Measurements from ENCODE around the gene PER3. TPM values are rescaled to one million over a fixed set of nuclear protein-coding genes. Genes with fewer than 3 reads are reported as not detected.

Gene PER3
- total RNA-seq: 2.5 and 4.3 TPM in 2 replicates

DNA sequence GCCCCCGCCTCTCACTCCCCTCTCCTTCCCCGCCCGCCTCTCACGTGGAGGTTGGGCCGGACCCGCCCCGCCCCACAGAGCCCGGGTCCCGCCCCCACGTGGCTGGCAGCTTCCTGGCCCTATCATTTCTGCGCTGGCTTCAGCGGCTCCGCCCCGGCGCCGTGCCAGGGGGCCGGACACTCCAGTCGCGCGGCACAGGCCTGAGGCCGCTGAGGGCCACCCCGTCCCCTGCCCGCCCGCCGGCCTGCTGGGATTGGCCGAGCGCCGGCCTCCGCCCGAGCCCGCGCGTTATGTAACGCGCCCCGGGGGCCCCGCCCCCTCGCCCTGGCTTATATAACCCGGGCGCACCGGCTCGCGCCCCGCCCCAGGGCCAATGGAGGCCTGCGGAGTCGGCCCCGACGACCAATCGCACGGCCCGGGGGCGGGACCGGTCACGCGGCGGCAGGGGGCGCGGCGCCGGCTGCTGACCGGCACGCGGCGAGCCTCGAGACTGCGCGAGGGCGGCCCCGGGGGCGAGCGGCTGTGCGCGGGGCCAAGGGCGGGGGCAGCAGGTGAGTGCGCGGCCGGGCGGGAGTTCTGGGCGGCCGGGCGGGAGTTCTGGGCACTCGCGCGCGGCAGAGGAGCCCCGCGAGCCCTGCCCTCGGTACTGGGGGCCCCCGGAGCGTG lies at the start of gene PER3:
PER3 (plus strand) TSS at position 466 of the 666 bp plus-strand sequence. CDS start 587 bp downstream, outside the sequence.

DNA sequence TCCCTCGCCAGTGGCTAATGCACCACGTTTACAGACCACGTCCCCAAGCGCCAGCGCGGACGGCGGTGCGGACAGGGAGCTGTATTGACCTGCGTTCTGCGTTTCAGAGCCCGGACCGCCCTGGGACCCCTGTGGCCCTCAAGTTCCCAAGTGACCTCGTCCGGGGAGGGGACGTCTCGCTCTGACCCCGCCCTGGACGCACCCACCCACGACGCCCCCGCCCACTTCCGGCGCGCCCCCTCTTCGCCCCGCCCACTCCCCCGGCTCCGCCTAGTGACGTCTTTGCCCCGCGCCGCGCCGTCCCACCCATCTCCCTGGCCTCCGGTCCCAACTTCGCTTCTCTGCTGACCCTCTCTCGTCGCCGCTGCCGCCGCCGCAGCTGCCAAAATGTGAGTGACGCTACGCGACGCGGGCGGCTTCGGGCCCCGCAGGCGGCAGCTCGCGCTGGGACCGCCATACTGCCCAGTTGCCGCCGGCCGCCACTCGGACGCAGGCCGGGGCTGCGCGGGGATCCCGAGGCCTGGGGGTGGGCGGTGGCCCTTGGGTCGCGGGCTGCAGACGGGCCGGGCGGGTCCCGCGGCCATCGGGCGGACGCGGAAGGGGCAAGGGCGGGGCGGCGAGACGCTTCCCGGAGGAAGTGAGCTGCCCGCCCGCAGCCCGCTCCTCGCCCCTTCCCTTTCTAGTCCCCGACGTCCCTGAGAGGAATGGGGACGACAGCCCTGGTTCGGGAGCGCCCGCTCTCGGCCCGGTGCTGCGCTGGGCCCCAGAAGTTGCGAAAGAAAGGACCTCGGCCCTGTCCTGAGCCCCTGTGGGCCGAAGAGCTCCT lies 12.9 kb upstream of the PER3 start, which contains the start of gene VAMP3:
VAMP3 (plus strand) TSS at position 300 of the 826 bp plus-strand sequence; CDS start at position 388, 88 bp downstream.

DNA sequence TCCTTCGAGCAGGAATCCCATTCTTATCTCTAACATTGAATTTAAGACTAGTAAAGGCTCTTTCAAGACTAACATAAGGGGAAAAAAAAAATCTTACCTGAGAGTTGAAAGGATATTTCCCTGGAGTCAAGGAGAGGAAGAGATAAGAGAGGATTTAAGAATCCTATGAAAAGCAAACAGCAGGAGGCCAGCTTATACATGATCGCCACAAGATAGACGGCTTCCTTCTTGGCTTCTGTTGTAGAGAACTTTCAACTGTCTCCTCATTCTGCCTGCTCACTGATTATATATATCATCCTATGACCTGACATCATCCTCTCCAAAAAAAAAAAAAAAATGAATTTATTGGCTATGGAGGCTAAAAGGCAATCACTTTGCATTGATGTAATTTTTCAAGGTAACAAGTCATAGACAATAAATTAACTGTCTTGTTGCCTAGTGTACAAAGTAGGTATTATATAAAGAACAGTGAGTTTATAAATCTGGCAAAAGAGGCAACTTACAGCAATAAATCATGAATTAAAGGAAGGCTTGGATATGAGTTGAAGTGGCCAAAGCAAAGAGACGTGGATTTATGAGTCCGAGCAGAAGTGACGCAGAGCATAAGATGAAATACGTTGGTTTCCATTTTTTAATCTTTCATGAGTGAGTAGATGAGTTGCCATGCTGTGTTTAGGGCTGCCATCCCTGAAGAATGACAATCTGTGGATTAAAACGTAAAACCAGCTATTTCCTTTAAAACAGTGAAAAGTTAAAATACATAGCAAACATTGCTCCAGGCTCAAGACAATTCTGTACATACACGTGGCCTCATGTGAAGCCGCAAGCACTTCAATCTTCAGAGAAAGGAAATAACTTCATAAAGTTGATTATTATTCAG lies 69.0 kb downstream of the PER3 start, which contains the start of gene UTS2:
UTS2 (minus strand) TSS at position 262 of the 880 bp plus-strand sequence; CDS start at position 200, 62 bp downstream.

Other genes with a start within 250 kb of the PER3 start
- gene VAMP3, start 13.0 kb upstream of the PER3 start, total RNA-seq: 122 and 139 TPM in 2 replicates
- not detected in 2 replicates for gene UTS2, start 68.8 kb downstream of the PER3 start, total RNA-seq
- 0.53 and 1.7 TPM in 2 replicates for gene TNFRSF9, start 156.5 kb downstream of the PER3 start, total RNA-seq
- 304 and 328 TPM in 2 replicates for gene PARK7, start 177.4 kb downstream of the PER3 start, total RNA-seq
- gene ERRFI1, start 242.0 kb downstream of the PER3 start, total RNA-seq: 533 and 653 TPM in 2 replicates